Ishikawa (cell line): ENCODE data around the gene CLDN14.

Source experiments
- CEBPB ChIP-seq: IDR thresholded peaks from 2 replicates; pipeline ENCODE4 v1.6.1; 2012
- CREB1 ChIP-seq: IDR thresholded peaks from 2 replicates; pipeline ENCODE4 v1.6.1; 2012; ENCODE audit warnings: low read depth
- EGR1 ChIP-seq: IDR thresholded peaks from 2 replicates; pipeline ENCODE4 v1.6.1; 2012
- EP300 ChIP-seq: IDR thresholded peaks from 2 replicates; pipeline ENCODE4 v1.6.1; 2012; ENCODE audit warnings: borderline replicate concordance
- NFIC ChIP-seq: IDR thresholded peaks from 2 replicates; pipeline ENCODE4 v1.6.1; 2012
- TCF12 ChIP-seq: IDR thresholded peaks from 2 replicates; pipeline ENCODE4 v1.6.1; 2012; ENCODE audit warnings: low read depth
- TEAD4 ChIP-seq: IDR thresholded peaks from 2 replicates; pipeline ENCODE4 v1.6.1; 2012
- ZBTB7A ChIP-seq: IDR thresholded peaks from 2 replicates; pipeline ENCODE4 v1.6.1; 2012; ENCODE audit warnings: low read depth
- TF ChIP-seq, protein P1 (sequence below): IDR thresholded peaks from 2 replicates; pipeline ENCODE4 v1.6.1; 2012; ENCODE audit warnings: low read depth, mild to moderate bottlenecking
- TF ChIP-seq, protein P2 (sequence below): IDR thresholded peaks from 2 replicates; pipeline ENCODE4 v1.6.1; 2012

DNA sequence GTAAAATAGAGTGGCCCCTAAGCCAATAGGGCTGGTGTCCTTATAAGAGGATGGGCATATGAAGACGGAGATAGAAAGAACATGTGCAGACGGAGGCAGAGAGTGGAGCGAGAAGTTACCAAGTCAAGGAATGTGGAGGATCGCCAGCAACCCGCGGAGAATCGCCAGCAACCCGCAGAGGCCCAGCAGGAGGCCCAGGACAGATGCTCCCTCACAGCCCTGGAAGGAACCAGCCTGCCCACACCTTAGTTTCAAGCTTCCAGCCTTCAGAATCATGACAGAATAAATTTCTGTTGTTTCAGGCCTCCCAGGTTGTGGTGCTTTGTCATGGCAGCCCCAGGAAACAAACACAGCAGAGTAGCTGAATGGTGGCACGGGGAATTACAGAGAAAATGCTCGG lies 9.6 kb downstream of the CLDN14 start:
- TF ChIP-seq EGR1 (no peak), TCF12 (peak; percentile 82), NFIC (peak; percentile 94), EP300 (peak; percentile 67; the same call in 1 of the 2 replicates), CEBPB (no peak), TEAD4 (peak; percentile 88), CREB1 (no peak), ZBTB7A (no peak)
- TF ChIP-seq, protein P1, sequence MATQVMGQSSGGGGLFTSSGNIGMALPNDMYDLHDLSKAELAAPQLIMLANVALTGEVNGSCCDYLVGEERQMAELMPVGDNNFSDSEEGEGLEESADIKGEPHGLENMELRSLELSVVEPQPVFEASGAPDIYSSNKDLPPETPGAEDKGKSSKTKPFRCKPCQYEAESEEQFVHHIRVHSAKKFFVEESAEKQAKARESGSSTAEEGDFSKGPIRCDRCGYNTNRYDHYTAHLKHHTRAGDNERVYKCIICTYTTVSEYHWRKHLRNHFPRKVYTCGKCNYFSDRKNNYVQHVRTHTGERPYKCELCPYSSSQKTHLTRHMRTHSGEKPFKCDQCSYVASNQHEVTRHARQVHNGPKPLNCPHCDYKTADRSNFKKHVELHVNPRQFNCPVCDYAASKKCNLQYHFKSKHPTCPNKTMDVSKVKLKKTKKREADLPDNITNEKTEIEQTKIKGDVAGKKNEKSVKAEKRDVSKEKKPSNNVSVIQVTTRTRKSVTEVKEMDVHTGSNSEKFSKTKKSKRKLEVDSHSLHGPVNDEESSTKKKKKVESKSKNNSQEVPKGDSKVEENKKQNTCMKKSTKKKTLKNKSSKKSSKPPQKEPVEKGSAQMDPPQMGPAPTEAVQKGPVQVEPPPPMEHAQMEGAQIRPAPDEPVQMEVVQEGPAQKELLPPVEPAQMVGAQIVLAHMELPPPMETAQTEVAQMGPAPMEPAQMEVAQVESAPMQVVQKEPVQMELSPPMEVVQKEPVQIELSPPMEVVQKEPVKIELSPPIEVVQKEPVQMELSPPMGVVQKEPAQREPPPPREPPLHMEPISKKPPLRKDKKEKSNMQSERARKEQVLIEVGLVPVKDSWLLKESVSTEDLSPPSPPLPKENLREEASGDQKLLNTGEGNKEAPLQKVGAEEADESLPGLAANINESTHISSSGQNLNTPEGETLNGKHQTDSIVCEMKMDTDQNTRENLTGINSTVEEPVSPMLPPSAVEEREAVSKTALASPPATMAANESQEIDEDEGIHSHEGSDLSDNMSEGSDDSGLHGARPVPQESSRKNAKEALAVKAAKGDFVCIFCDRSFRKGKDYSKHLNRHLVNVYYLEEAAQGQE = no peak
- TF ChIP-seq, protein P2, sequence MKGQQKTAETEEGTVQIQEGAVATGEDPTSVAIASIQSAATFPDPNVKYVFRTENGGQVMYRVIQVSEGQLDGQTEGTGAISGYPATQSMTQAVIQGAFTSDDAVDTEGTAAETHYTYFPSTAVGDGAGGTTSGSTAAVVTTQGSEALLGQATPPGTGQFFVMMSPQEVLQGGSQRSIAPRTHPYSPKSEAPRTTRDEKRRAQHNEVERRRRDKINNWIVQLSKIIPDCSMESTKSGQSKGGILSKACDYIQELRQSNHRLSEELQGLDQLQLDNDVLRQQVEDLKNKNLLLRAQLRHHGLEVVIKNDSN = no peak
